Left colon (tissue), 2 donors: ENCODE results near the gene TIMM17A. TPM values are rescaled to one million over a fixed set of nuclear protein-coding genes. Genes with fewer than 3 reads are reported as not detected.
"Not testable (repeated sequence)": the region's sequence is repeated elsewhere in the genome, so short reads cannot be mapped to it uniquely, and the experiment has no call there.

Experiments used
- ATAC-seq: fragments of 200-7000 bp; cut with Tn5 transposase; one replicate; pipeline ENCODE4 v1.9.1; 2020; ENCODE audit warnings: mild to moderate bottlenecking, moderate library complexity
- DNase-seq, 2 donors: peaks; one replicate each; pipeline ENCODE4 v3.0.0-alpha.2; 2020
- intact Hi-C, 2 donors: fragments of 100-400 bp; cut with DNase I in 1 of 2; cut with micrococcal nuclease in 1 of 2; formaldehyde crosslinking; loops; one replicate each; pipeline versions ENCODE4 v1.11.2 to v1.14.0; 2022; cut with DNase I, micrococcal nuclease
- total RNA-seq, 2 donors: library from RNA; stranded (reverse); fragmentation: NEBNext Ultra II Directional; extraction: Animal tissue kit (Norgen Biotek cat#: 25700); gene quantifications; one replicate each; pipeline ENCODE4 v1.2.1, GENCODE V29; 2021
- donor health status: DM: no; HTN: no; CAD: no.
- donor health status: DM: yes; HTN: yes; CAD: no.

TIMM17A gene
- total RNA-seq, 2 donors from 2014 or later = 53.1 to 60.1 TPM

DNA sequence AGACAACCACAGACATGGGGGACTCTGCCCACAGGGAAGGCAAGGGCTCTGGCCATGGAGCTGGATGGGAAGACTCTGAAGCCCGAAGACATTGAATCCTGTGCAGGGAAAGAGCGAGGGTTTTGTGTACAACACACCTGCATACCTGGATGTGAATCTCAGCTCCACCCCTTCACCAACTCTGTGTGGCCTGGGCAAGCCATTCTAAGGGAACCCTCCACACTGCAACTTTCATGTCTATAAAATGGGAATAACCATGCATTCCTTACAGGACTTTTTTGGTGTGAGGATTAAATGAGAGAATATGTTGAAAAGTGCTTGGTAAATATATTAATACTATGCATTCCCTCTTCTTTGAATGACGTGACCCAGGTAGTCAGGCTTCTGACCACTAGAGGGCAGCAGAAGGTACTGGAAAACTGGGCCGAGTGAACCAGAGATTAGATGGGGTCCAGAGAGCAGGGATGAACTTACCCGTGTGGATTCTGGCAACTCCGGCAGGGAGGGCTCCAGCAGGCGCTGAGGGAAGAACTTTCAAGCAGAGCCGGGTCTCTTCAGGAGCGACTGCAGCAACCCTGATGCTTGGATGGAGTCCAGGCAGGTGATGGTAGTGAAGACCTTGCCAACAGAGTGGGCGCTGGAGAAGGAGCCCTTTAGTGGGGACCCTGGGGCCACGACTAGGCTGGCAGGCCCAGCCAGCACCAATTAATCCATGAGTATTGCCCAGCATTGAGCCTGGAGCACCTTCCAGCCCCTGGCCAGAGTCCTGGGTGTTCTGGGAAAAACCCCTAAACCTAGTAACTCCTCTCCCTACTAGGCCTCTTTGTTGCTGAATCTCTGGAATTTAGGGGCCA, 54.2 kb downstream of the TIMM17A start:
- ATAC-seq = peak; percentile 34
- peak; percentile 76 to 83 for DNase-seq
- intact Hi-C loops = loop anchor here in 1 of 2 donors (5.0 kb wide), 2 partner anchors 108 to 128 kb away; no protein-coding TSS in a partner anchor

DNA sequence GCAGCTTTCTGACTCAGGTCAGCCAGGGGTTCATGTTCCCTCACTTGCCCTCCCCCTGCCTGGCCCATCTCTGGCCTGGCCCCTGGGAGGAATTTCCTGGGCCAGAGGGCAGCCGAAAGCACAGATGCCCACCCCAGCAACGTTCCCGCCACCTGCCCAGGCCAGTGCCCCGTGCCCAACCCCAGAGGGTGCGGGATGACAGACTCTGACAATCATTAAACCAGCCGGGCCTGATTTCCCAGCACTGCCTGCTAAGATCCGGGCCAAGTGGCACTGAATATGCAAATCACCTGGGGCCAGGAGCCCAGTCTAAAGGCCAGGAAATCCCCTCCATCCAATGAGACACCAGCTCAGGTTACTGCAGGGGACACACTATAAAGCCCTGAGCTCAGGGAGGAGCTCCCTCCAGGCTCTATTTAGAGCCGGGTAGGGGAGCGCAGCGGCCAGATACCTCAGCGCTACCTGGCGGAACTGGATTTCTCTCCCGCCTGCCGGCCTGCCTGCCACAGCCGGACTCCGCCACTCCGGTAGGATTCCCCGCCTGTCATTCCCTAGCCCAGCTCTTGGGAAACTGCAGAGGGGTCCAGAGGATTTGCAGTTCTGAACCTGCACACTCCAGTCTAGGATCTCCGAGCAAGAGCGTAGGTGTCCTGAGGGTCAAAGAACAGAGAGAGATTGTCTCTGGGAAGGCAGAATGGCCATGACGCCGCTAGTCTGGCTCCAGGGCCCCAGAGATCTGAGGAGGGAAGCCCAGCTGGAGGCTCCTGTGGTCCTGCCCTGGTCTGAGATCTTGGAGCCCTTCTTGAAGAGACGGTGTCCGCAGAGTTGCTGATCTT, 55.1 kb downstream of the TIMM17A start, which contains the start of gene ELF3:
TSS of gene ELF3 (plus strand) at position 408 of the 836 bp plus-strand sequence. CDS start 550 bp downstream, outside the sequence.
- peak; percentile 51 for ATAC-seq
- intact Hi-C loops = loop anchor here in 1 of 2 donors (5.0 kb wide), 1 partner anchor 107 kb away; no protein-coding TSS in a partner anchor
- peak; percentile 85 to 96 for DNase-seq

- intact Hi-C loops = loop anchor here in 1 of 2 donors (5.0 kb wide), 1 partner anchor 105 kb away; no protein-coding TSS in a partner anchor
- ATAC-seq = no peak
- DNase-seq = peak in 1 of 2 donors; percentile 21
Measured at GRCh38 chr1:202011994-202012393, 56.7 kb downstream of the TIMM17A start.

DNA sequence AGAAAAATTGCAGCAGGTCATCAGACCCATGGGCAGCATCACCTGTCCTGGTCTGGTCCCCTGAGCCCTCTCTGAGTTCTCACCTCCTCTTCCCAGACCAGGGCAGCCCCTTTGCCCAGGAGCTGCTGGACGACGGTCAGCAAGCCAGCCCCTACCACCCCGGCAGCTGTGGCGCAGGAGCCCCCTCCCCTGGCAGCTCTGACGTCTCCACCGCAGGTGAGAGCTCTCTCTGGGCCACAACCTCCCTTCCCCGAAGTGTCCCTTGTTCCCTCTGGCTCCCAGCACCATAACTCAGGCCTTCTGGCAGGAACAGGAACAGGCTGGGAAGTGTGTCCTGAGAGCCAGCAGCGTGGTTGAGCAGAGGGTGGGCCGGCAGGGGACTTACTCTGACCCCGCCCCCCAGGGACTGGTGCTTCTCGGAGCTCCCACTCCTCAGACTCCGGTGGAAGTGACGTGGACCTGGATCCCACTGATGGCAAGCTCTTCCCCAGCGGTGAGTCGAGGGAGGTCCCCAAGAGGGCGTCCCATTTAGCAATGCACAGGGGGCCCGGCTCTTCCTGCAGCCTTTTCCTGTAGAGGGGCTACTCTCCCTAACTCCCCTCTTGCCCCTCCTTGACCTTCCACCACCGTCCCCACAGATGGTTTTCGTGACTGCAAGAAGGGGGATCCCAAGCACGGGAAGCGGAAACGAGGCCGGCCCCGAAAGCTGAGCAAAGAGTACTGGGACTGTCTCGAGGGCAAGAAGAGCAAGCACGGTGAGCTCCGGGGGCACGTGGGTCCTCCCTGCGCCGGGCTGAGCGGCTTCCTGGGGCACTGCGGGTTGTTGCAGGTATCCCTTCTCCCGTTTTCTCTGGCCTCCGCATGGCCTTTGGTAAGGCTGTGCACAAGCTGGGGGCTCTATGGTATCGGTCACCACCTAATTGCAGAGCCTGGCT, 57.5 kb downstream of the TIMM17A start:
- DNase-seq = peak in 1 of 2 donors; percentile 33
- intact Hi-C loops = loop anchor here in 1 of 2 donors (5.0 kb wide), 1 partner anchor 104 kb away; no protein-coding TSS in a partner anchor

GRCh38 chr1:202013603-202014002, 58.3 kb downstream of the TIMM17A start:
- DNase-seq (peak in 1 of 2 donors; percentile 45), ATAC-seq (no peak)
- intact Hi-C loops = loop anchor here in 1 of 2 donors (5.0 kb wide), 1 partner anchor 104 kb away; no protein-coding TSS in a partner anchor

More for the DNA sequence above, 57.5 kb downstream of the TIMM17A start:
- ATAC-seq = peak; percentile 0

- no peak for DNase-seq
- no peak for ATAC-seq
- intact Hi-C loops = loop anchor here in 1 of 2 donors (5.0 kb wide), 1 partner anchor 103 kb away; no protein-coding TSS in a partner anchor
Measured at GRCh38 chr1:202014060-202014459, 58.8 kb downstream of the TIMM17A start.

DNA sequence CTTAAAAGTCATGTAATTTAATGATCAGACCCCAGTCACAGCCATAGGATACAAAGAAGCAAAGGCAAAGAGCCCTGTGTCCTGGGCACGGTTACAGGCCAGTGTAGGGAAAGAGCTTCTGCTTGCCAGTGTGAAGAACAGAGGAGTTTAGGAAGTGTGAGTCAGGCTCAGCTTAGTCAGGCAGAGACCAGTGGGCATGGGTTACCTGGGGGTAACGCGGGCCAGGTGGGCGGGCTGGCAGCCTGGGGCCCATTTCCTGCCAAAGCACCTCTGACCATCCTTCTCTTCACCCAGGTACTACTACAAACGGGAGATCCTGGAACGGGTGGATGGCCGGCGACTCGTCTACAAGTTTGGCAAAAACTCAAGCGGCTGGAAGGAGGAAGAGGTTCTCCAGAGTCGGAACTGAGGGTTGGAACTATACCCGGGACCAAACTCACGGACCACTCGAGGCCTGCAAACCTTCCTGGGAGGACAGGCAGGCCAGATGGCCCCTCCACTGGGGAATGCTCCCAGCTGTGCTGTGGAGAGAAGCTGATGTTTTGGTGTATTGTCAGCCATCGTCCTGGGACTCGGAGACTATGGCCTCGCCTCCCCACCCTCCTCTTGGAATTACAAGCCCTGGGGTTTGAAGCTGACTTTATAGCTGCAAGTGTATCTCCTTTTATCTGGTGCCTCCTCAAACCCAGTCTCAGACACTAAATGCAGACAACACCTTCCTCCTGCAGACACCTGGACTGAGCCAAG, 59.8 kb downstream of the TIMM17A start:
- ATAC-seq = no peak
- intact Hi-C loops = loop anchor here in 1 of 2 donors (5.0 kb wide), 1 partner anchor 102 kb away; no protein-coding TSS in a partner anchor
- DNase-seq = peak in 1 of 2 donors; percentile 31

- intact Hi-C loops = no loop called here
- DNase-seq (no peak), ATAC-seq (no peak)
Measured at GRCh38 chr1:202015662-202015937, 60.3 kb downstream of the TIMM17A start.

GRCh38 chr1:202016022-202016810, 60.9 kb downstream of the TIMM17A start:
- ATAC-seq (peak; percentile 0), DNase-seq (peak in 1 of 2 donors; percentile 48)
- intact Hi-C loops = no loop called here

DNA sequence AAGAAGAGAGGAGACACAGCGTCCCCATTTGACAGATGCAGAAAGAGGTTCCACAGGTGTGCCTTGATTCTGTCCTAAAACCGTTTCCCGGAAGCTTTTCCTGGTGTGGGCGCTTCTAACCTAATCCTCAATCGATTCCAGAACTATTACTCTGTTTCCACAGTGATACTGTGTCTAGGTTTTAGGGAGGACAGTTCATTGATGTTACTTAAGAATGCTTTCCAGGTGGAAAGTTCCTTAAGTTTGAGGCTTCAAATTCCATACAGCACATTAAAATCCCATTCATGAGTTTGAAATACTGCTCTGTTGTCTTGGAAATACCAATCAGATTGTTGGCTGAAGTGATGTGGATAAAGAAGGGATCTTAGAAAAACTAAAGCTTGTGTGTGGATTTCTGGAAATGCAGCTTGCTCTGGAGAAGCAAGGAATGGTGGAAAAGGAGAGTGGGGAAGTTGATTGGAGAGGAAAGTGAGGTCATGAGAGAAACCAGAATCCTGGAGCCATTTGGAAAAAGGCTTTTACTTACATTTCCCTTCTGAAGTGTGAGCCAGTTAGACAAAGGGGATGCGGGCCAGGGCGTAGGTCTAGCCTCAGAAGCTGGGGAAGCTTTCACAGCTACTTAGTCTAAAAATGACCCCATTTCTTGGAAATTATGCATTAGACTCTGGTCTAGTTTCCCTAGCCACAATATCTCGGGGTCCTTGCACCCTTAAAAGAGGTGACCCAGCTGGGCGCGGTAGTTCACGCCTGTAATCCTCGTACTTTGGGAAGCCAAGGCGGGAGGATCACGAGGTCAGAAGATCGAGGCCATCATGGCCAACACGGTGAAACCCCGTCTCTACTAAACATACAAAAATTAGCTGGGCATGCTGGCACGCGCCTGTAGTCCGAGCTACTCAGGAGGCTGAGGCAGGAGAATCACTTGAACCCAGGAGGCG, 61.8 kb downstream of the TIMM17A start:
- intact Hi-C loops = no loop called here
- DNase-seq (peak in 1 of 2 donors; percentile 72), ATAC-seq (no peak)

DNA sequence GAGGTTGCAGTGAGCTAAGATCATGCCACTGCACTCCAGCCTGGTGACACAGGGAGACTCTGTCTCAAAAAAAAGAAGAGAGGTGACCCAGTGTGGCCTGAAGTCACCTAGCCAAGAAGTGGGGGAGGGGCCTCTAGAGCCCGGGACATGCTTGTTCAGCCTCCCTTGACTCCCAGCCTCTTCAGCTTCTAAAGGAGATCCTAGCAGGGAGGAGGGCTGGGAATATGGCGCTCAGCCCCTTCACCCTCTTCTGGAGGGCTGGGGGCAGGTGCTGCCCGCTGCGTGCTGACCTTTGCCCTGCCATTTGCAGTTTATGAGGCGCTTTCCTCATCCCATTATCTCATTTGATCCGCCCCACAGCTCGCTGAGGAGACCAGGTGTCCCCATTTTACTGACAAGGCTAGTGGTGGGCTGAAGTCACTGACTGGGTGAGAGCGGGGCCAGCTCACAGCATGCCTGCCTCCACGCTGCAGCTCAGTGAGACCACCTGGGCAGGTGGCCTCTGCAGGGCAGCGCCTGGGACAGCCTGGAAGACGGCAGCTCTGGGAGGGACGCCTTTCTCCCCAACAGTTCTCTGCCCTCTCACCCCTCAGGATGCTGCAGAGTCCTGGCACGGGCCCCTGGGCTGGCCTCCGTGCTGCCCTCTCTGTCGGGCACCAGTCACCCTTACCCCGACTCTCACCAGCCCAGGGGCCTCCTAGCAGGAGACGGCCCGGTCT, 62.6 kb downstream of the TIMM17A start:
- ATAC-seq (peak; percentile 40), DNase-seq (peak; percentile 87 to 91)
- intact Hi-C loops = no loop called here

DNA sequence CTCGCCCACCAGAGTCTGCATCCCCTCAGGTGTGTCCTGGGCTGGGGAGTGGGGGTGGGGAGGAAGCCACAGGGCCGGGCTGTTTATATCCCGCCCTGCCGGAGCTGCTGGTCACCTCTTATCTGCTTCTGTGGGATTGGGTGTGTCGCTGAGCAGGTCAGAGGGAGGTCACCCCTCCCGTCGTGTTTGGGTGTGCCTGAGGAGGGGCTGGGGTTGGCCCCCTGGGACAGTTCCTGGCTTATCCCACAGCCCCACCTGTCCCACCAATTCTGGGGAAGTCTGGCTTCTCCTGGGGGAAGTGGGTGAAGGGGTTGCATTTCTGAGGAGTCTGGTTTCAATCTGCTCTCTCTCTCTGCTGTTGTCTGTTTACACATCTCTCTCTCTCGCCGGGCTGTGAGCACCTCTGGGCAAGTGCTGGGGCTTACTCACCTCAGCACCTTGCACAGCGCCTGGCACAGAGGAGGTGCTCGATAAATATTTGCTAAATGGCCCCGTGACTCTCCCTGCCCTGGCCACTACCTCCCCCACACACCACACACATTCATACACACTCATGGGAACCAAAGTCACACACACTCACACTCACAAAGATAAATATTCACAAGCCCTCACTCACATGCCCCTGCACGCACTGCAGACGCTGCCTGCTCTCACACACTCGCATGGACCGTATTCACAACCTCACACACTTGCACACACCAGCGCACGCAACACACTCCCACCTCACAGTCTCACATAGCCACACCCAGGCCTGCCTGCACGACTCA, 63.3 kb downstream of the TIMM17A start:
- ATAC-seq (peak; percentile 47), DNase-seq (peak; percentile 85 to 91)
- intact Hi-C loops = no loop called here

GRCh38 chr1:202019235-202019558, 63.9 kb downstream of the TIMM17A start:
- intact Hi-C loops, ATAC-seq, DNase-seq: not testable (repeated sequence)
